HCT116 (cell line): Measurements from ENCODE around the gene PRDX6. TPM values are rescaled to one million over a fixed set of nuclear protein-coding genes. Genes with fewer than 3 reads are reported as not detected.

Experiments used
- ATAC-seq: fragments of 200-7000 bp; cut with Tn5 transposase; 2 replicates; pipeline ENCODE4 v1.9.1; 2020; ENCODE audit warnings: mild to moderate bottlenecking, moderate library complexity
- BruUV-seq: library from RNA; stranded (reverse); fragments of 400-500 nt; replicated peaks from 2 replicates; lab custom pipeline; 2021; lab: Mats Ljungman, UMichigan
- CTCF ChIA-PET: fragments of 300-600 bp; sonication (Branson Sonifier 250); formaldehyde crosslinking; loops from one replicate; lab custom pipeline; 2021; ENCODE audit warnings: antibody characterized with exemption; lab: Charles Lee
- POLR2A ChIA-PET: fragments of 300-600, 350-600 bp; sonication (Branson Sonifier 250); formaldehyde crosslinking; loops from one replicate; lab custom pipeline; 2021; ENCODE audit warnings: antibody characterized with exemption; lab: Charles Lee
- RAD21 ChIA-PET, 2 experiments: fragments of 300-600 bp; sonication (Branson Sonifier 250); formaldehyde crosslinking; loops; one replicate each; lab custom pipeline; 2023; ENCODE audit warnings: low total read pairs in 2 of 2; ENCODE audit not compliant: uncharacterized antibody in 2 of 2, unreplicated experiment in 2 of 2, low non-redundant PET in 1 of 2; lab: Charles Lee
- DNase-seq: peaks from one replicate; pipeline ENCODE4 v3.0.0-alpha.2; 2010; ENCODE audit warnings: low read depth, low spot score
- H2AFZ ChIP-seq: fragments of 200-600 bp; shearing (Covaris generic), sonication (generic); 2 replicates; pipeline ENCODE4 v1.6.1; 2017; ENCODE audit warnings: low read depth, mixed run types, mixed read lengths, antibody characterized with exemption, low read length; ENCODE audit not compliant: poor library complexity, severe bottlenecking
- H3K27ac ChIP-seq: 2 replicates; pipeline ENCODE4 v1.5.1; 2012; ENCODE audit warnings: low read depth, low read length
- H3K27me3 ChIP-seq: fragments of 200-600 bp; sonication (generic); 2 replicates; pipeline ENCODE4 v1.6.1; 2016; ENCODE audit warnings: mixed run types, low read length, mixed read lengths; ENCODE audit not compliant: insufficient read depth
- H3K36me3 ChIP-seq, 2 experiments: fragments of 200-500 bp in 1 of 2; fragments of 200-600 bp in 1 of 2; sonication (Bioruptor generic) in 1 of 2; sonication (generic) in 1 of 2; 2 replicates each; pipeline versions ENCODE4 v1.5.1 to v1.6.1; 2014 to 2016; ENCODE audit warnings: low read length in 2 of 2, inconsistent platforms in 1 of 2, mixed read lengths in 1 of 2, mixed run types in 1 of 2; ENCODE audit not compliant: insufficient read depth in 2 of 2, control insufficient read depth in 1 of 2
- H3K4me1 ChIP-seq, 2 experiments: fragments of 200-600 bp in 1 of 2; sonication (generic) in 1 of 2; 2 replicates each; pipeline versions ENCODE4 v1.5.1 to v1.6.1; 2012 to 2017; ENCODE audit warnings: low read length in 2 of 2, inconsistent platforms in 1 of 2, mild to moderate bottlenecking in 1 of 2, mixed read lengths in 1 of 2, mixed run types in 1 of 2, moderate library complexity in 1 of 2; ENCODE audit not compliant: insufficient read depth in 2 of 2, control insufficient read depth in 1 of 2
- H3K4me2 ChIP-seq: fragments of 200-600 bp; sonication (generic); 2 replicates; pipeline ENCODE4 v1.6.1; 2017; ENCODE audit warnings: mixed run types, low read length, mixed read lengths
- H3K4me3 ChIP-seq, 2 experiments: fragments of 200-600 bp in 1 of 2; sonication (generic) in 1 of 2; replicated peaks in 1 of 2; 2 replicates each; pipeline ENCODE4 v1.5.1; 2011 to 2016; ENCODE audit warnings: low read length in 2 of 2, control low read depth in 1 of 2, low read depth in 1 of 2, mild to moderate bottlenecking in 1 of 2, mixed read lengths in 1 of 2, mixed run types in 1 of 2
- H3K79me2 ChIP-seq: fragments of 200-600 bp; sonication (generic); 2 replicates; pipeline ENCODE4 v1.6.1; 2017; ENCODE audit warnings: mild to moderate bottlenecking, mixed run types, low read length, moderate library complexity, mixed read lengths; ENCODE audit not compliant: insufficient read depth
- H3K9ac ChIP-seq: fragments of 200-600 bp; sonication (generic); 2 replicates; pipeline ENCODE4 v1.6.1; 2016; ENCODE audit warnings: low read length, mixed read lengths
- H3K9me2 ChIP-seq: fragments of 200-600 bp; sonication (generic), shearing (Covaris generic); 2 replicates; pipeline ENCODE4 v1.6.1; 2017; ENCODE audit warnings: mixed run types, mild to moderate bottlenecking, moderate library complexity; ENCODE audit not compliant: insufficient read depth
- H3K9me3 ChIP-seq, 2 experiments: fragments of 200-500 bp in 1 of 2; fragments of 200-600 bp in 1 of 2; sonication (Bioruptor generic) in 1 of 2; sonication (generic) in 1 of 2; 2 replicates each; pipeline ENCODE4 v1.6.1; 2014 to 2017; ENCODE audit warnings: low read length in 2 of 2, mixed read lengths in 2 of 2, inconsistent platforms in 1 of 2, low read depth in 1 of 2, mild to moderate bottlenecking in 1 of 2, mixed run types in 1 of 2, moderate library complexity in 1 of 2; ENCODE audit not compliant: control insufficient read depth in 1 of 2, insufficient read depth in 1 of 2
- H4K20me1 ChIP-seq: fragments of 200-600 bp; sonication (generic), shearing (Covaris generic); 2 replicates; pipeline ENCODE4 v1.6.1; 2017; ENCODE audit warnings: mixed run types, mild to moderate bottlenecking, moderate library complexity; ENCODE audit not compliant: insufficient read depth
- ATF3 ChIP-seq: IDR thresholded peaks from 2 replicates; pipeline ENCODE4 v1.6.1; 2012
- CEBPB ChIP-seq: IDR thresholded peaks from 2 replicates; pipeline ENCODE4 v1.6.1; 2012; ENCODE audit warnings: low read depth
- EGR1 ChIP-seq: IDR thresholded peaks from 2 replicates; pipeline ENCODE4 v1.6.1; 2012; ENCODE audit warnings: low read depth
- REST ChIP-seq: IDR thresholded peaks from 2 replicates; pipeline ENCODE4 v1.6.1; 2012; ENCODE audit warnings: low read depth
- SRF ChIP-seq: IDR thresholded peaks from 2 replicates; pipeline ENCODE4 v1.6.1; 2012; ENCODE audit warnings: low read depth
- ZBTB33 ChIP-seq: IDR thresholded peaks from 2 replicates; pipeline ENCODE4 v1.6.1; 2011; ENCODE audit warnings: mild to moderate bottlenecking, low read length, moderate library complexity; ENCODE audit not compliant: insufficient replicate concordance; ENCODE audit errors: extremely low read depth
- intact Hi-C: fragments of 100-400 bp; cut with micrococcal nuclease; formaldehyde crosslinking; loops from 2 replicates; pipeline ENCODE4 v1.10.0; 2022
- total RNA-seq: library from RNA; stranded (reverse); gene quantifications from one replicate; pipeline ENCODE4 v1.2.1, GENCODE V29; 2021; ENCODE audit not compliant: unreplicated experiment

PRDX6 gene
- total RNA-seq, 1 experiment from 2014 or later = 286 TPM

- RAD21 ChIA-PET = no interaction called here
- DNase-seq (no peak), ATAC-seq (no peak)
- Histone ChIP-seq H3K4me2 (no peak overlapping the region), H3K79me2 (no peaks in the 10 kb centered on the region), H3K27ac (no peak overlapping the region), H2AFZ (no peak overlapping the region), H3K4me1 (no peaks in the 10 kb centered on the region), H3K4me3 (no peak overlapping the region), H3K9me3 (no peaks in the 10 kb centered on the region), H3K27me3 (no peaks in the 10 kb centered on the region), H4K20me1 (no peaks in the 10 kb centered on the region), H3K36me3 (no peaks in the 10 kb centered on the region), H3K9me2 (no peaks in the 10 kb centered on the region), H3K9ac (no peak overlapping the region)
- BruUV-seq = no TSS peak
- POLR2A ChIA-PET = no interaction called here
- CTCF ChIA-PET = no interaction called here
- intact Hi-C loops = no loop called here
- TF ChIP-seq ZBTB33 (no peak), EGR1 (no peak), ATF3 (no peak), CEBPB (no peak), SRF (no peak), REST (no peak)
Observed at GRCh38 chr1:173527151-173527826, 50.2 kb downstream of the PRDX6 start.
